HFFc6 (cell line): ENCODE results near the gene GRIK1. TPM values are rescaled to one million over a fixed set of nuclear protein-coding genes. Genes with fewer than 3 reads are reported as not detected.

Experiments
- DNase-seq: peaks from one replicate; pipeline ENCODE4 v3.0.0-alpha.2; 2018
- H3K27ac Mint-ChIP-seq: 2 replicates; pipeline ENCODE4 v1.8.0; 2020; ENCODE audit warnings: mild to moderate bottlenecking, mixed read lengths
- H3K27me3 Mint-ChIP-seq: 2 replicates; pipeline ENCODE4 v1.8.0; 2021; ENCODE audit warnings: mild to moderate bottlenecking, moderate library complexity, mixed read lengths; ENCODE audit not compliant: insufficient read depth
- H3K36me3 Mint-ChIP-seq: 2 replicates; pipeline ENCODE4 v1.8.0; 2021; ENCODE audit warnings: low read depth, mixed read lengths
- H3K4me1 Mint-ChIP-seq: 2 replicates; pipeline ENCODE4 v1.8.0; 2020; ENCODE audit warnings: low read depth, mixed read lengths
- H3K4me3 Mint-ChIP-seq: 2 replicates; pipeline ENCODE4 v1.8.0; 2020; ENCODE audit warnings: mild to moderate bottlenecking, moderate library complexity, mixed read lengths
- H3K9me3 Mint-ChIP-seq: 2 replicates; pipeline ENCODE4 v1.8.0; 2020; ENCODE audit warnings: mild to moderate bottlenecking, mixed read lengths
- CTCF ChIP-seq: fragments of 200-600 bp; sonication (generic); IDR thresholded peaks from 2 replicates; pipeline ENCODE4 v1.5.0; 2021; ENCODE audit warnings: antibody characterized with exemption, mild to moderate bottlenecking
- total RNA-seq, 6 experiments: library from RNA; stranded (reverse); fragmentation: NEBNext Ultra II Directional; extraction: Animal tissue kit (Norgen Biotek cat#: 25700); gene quantifications; 2 replicates in 1 of 6; 3 replicates in 5 of 6; pipeline ENCODE4 v1.2.3, GENCODE V29; 2021

The GRIK1 gene
- total RNA-seq, 6 experiments from 2014 or later, result not detected

- Mint-ChIP-seq H3K4me3 (peak overlapping the region; percentile 48), H3K27ac (peak overlapping the region; percentile 70), H3K36me3 (peaks cover 20% of the 10 kb centered on the region), H3K9me3 (no peaks in the 10 kb centered on the region; the same call in 1 of the 2 replicates), H3K27me3 (no peaks in the 10 kb centered on the region; the same call in none of the 2 replicates), H3K4me1 (peaks cover 50% of the 10 kb centered on the region)
- DNase-seq, result peak; percentile 60
- TF ChIP-seq CTCF, result no peak
These were observed 438.3 kb downstream of the GRIK1 start for GRCh38 chr21:29501451-29501850.

DNA sequence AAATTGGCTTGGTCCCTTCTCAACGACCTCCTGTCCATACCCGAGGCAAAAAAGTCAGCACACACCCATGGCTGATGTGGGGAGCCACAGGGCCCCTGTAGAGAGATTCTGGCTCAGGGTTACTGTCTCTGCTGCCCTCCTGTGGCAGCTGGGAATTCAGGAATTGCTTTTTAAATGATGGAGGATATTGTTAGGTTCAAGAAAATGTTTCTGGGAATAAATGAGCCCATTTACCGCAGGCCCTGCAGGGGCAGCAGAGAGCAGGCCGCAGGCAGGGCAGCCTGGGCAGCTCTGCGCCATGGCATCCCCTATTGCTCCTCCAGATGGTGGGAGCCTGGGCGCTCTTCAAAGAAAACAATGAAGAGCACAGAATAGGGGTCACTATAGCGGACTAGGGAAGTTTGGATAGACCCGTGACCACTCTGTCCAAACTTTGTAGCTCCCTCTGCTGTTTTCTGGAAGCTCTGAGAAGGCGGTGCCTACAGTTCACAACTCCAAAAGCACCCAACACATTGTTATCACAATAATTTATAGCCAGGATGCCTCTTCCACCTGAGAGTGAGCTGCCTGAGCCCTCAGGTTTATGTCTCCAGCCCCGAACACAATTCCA lies 440.0 kb downstream of the GRIK1 start:
- no peaks in the 10 kb centered on the region; the same call in 1 of the 2 replicates for H3K27me3 Mint-ChIP-seq
- H3K9me3 Mint-ChIP-seq, result no peaks in the 10 kb centered on the region; the same call in 1 of the 2 replicates
- H3K36me3 Mint-ChIP-seq, result peaks cover 16% of the 10 kb centered on the region
- DNase-seq, result peak; percentile 39
- H3K4me1 Mint-ChIP-seq, result peaks cover 45% of the 10 kb centered on the region
- no peak overlapping the region; the same call in 1 of the 2 replicates for H3K4me3 Mint-ChIP-seq
- H3K27ac Mint-ChIP-seq, result no peak overlapping the region; the same call in 1 of the 2 replicates
- TF ChIP-seq CTCF, result peak; percentile 88

DNA sequence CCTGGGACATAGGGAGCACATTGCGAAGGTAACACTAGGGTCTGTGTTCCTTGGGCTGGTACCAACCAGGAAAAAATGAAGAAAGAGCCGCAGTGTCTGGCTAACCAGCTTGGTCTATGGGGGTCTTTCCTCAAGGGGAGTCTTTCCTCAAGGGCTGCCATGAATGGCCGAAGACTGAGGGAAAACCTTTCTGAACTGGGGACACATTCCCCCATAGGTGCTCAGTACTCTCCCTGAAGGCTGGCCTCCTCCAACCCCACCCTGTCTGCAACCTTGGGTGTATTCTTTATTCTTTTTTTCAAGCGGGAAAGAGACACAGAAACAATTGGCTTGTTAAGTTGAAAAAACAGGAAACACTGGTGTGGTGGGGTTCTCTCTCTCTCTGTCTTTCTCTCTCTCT lies 440.6 kb downstream of the GRIK1 start:
- Mint-ChIP-seq H3K4me1 (peaks cover 39% of the 10 kb centered on the region), H3K4me3 (no peak overlapping the region; the same call in 1 of the 2 replicates), H3K27me3 (no peaks in the 10 kb centered on the region; the same call in 1 of the 2 replicates), H3K36me3 (peaks cover 13% of the 10 kb centered on the region), H3K27ac (no peak overlapping the region; the same call in 1 of the 2 replicates), H3K9me3 (no peaks in the 10 kb centered on the region; the same call in 1 of the 2 replicates)
- DNase-seq, result no peak
- TF ChIP-seq CTCF, result no peak

DNA sequence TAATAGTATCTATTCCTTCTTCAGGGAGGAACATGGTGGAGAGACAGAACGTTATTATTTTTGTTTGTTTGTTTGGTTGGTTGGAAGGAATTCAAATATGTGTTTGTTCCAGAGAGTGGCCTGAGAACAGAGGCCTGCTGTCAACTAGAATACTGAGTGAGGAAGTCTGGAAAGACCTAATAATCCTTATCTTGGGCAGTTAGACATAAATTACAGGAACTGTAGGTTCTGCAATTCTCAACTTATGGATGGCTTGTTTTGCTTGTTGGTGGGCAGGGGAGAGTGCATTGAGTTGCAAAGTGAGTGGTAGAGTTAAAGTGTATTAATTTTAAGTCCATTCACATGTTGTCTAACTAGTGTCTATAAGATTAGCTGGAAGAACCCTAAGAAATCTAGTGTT lies 443.5 kb downstream of the GRIK1 start:
- no peaks in the 10 kb centered on the region; the same call in 1 of the 2 replicates for H3K9me3 Mint-ChIP-seq
- H3K27me3 Mint-ChIP-seq, result no peaks in the 10 kb centered on the region; the same call in 1 of the 2 replicates
- peaks cover 18% of the 10 kb centered on the region for H3K4me1 Mint-ChIP-seq
- H3K36me3 Mint-ChIP-seq, result peaks cover 8% of the 10 kb centered on the region
- no peak overlapping the region for H3K4me3 Mint-ChIP-seq
- H3K27ac Mint-ChIP-seq, result no peak overlapping the region
- no peak for DNase-seq
- no peak for TF ChIP-seq CTCF

- Mint-ChIP-seq H3K27ac (peak overlapping the region; percentile 27; the same call in 1 of the 2 replicates), H3K9me3 (no peaks in the 10 kb centered on the region)
- DNase-seq, result peak; percentile 23
These were observed 449.8 kb downstream of the GRIK1 start for GRCh38 chr21:29490016-29490415.

More at GRCh38 chr21:29490016-29490415, 449.8 kb downstream of the GRIK1 start:
- Mint-ChIP-seq H3K4me1 (peaks cover 15% of the 10 kb centered on the region; the same call in 1 of the 2 replicates), H3K27me3 (no peaks in the 10 kb centered on the region; the same call in 1 of the 2 replicates), H3K4me3 (no peak overlapping the region), H3K36me3 (no peaks in the 10 kb centered on the region)
- TF ChIP-seq CTCF, result no peak
